A673 (cell line): Measurements from ENCODE around the gene CHRNE. TPM values are rescaled to one million over a fixed set of nuclear protein-coding genes. Genes with fewer than 3 reads are reported as not detected.
A peak's percentile ranks its signal among the peaks of the same experiment; 100 is the strongest.

Experiments
- Bru-seq: library from RNA; stranded (reverse); fragments of 400-500 nt; gene quantifications from one replicate; lab custom pipeline; 2021; lab: Mats Ljungman, UMichigan
- BruChase-seq, 2 experiments: library from RNA; stranded (reverse); fragments of 400-500 nt; gene quantifications; one replicate each; lab custom pipeline; 2021; lab: Mats Ljungman, UMichigan
- BruUV-seq: library from RNA; stranded (reverse); fragments of 400-500 nt; replicated peaks from 2 replicates; lab custom pipeline; 2021; lab: Mats Ljungman, UMichigan
- CTCF ChIA-PET: fragments of 300-600 bp; sonication (Branson Sonifier 250); formaldehyde crosslinking; loops from one replicate; lab custom pipeline; 2022; ENCODE audit warnings: antibody characterized with exemption; lab: Charles Lee
- POLR2A ChIA-PET: fragments of 300-600 bp; sonication (Branson Sonifier 250); formaldehyde crosslinking; loops from one replicate; lab custom pipeline; 2022; ENCODE audit warnings: antibody characterized with exemption; ENCODE audit not compliant: low non-redundant PET; lab: Charles Lee
- DNase-seq: peaks from one replicate; pipeline ENCODE4 v3.0.0-alpha.2; 2015; ENCODE audit warnings: low spot score
- H3K27ac ChIP-seq: fragments of 200-600 bp; sonication (generic); 2 replicates; pipeline ENCODE4 v1.5.1; 2016; ENCODE audit warnings: mixed run types, low read depth, mild to moderate bottlenecking, mixed read lengths, antibody characterized with exemption, low read length; ENCODE audit not compliant: poor library complexity, severe bottlenecking
- H3K27me3 ChIP-seq: fragments of 200-600 bp; sonication (generic); replicated peaks from 2 replicates; pipeline ENCODE4 v1.6.1; 2017; ENCODE audit warnings: mixed run types, low read depth, mild to moderate bottlenecking, mixed read lengths, antibody characterized with exemption, low read length; ENCODE audit not compliant: insufficient read depth, poor library complexity
- H3K36me3 ChIP-seq: fragments of 200-600 bp; sonication (generic); 2 replicates; pipeline ENCODE4 v1.6.1; 2016; ENCODE audit warnings: mixed run types, mild to moderate bottlenecking, mixed read lengths, antibody characterized with exemption, low read length; ENCODE audit not compliant: insufficient read depth, poor library complexity, severe bottlenecking
- H3K4me1 ChIP-seq: fragments of 200-600 bp; sonication (generic); 2 replicates; pipeline ENCODE4 v1.6.1; 2017; ENCODE audit warnings: mixed run types, mild to moderate bottlenecking, mixed read lengths, antibody characterized with exemption, low read length; ENCODE audit not compliant: insufficient read depth, poor library complexity, severe bottlenecking
- H3K4me3 ChIP-seq: fragments of 200-600 bp; sonication (generic); 2 replicates; pipeline ENCODE4 v1.5.1; 2016; ENCODE audit warnings: low read depth, mixed run types, mild to moderate bottlenecking, mixed read lengths, low read length; ENCODE audit not compliant: poor library complexity, severe bottlenecking
- H3K9me3 ChIP-seq: fragments of 200-600 bp; sonication (generic); 2 replicates; pipeline ENCODE4 v1.6.1; 2016; ENCODE audit warnings: mixed run types, low read depth, mild to moderate bottlenecking, mixed read lengths, antibody characterized with exemption, low read length; ENCODE audit not compliant: poor library complexity, severe bottlenecking
- CTCF ChIP-seq: fragments of 300-800, 200-600 bp; sonication (generic); conservative IDR thresholded peaks from 2 replicates; pipeline ENCODE4 v1.5.1; 2017; ENCODE audit warnings: low read depth, mild to moderate bottlenecking, antibody characterized with exemption, low read length, moderate library complexity, mixed read lengths
- EZH2 ChIP-seq: fragments of 200-600 bp; sonication (generic); IDR thresholded peaks from 2 replicates; pipeline ENCODE4 v1.6.1; 2017; ENCODE audit warnings: borderline replicate concordance, low read depth, mild to moderate bottlenecking, mixed read lengths, antibody characterized with exemption, low read length; ENCODE audit not compliant: poor library complexity, severe bottlenecking
- intact Hi-C: fragments of 100-400 bp; cut with micrococcal nuclease; formaldehyde crosslinking; loops from one replicate; pipeline ENCODE4 v1.10.0; 2022; ENCODE audit not compliant: unreplicated experiment
- long read RNA-seq: library from polyadenylated mRNA; stranded (forward); transcript quantifications from one replicate; pipeline ENCODE4 v2.0.0, GENCODE V29; 2022
- total RNA-seq: library from RNA; stranded (reverse); gene quantifications from 2 replicates; pipeline ENCODE4 v1.2.3, GENCODE V29; 2021

CHRNE gene
- total RNA-seq (0.21 and 0.79 TPM in 2 replicates), Bru-seq, nascent RNA (percentile 49 among the genes with signal in this experiment), BruChase-seq, experiment 1, labeled RNA remaining after a 2-hour chase (percentile 59 among the genes with signal in this experiment), BruChase-seq, experiment 2, labeled RNA remaining after a 6-hour chase (percentile 69 among the genes with signal in this experiment)
- long read RNA-seq = 0 reads

GRCh38 chr17:4903051-4903818 lies at the start of gene CHRNE:
Gene CHRNE (minus strand): TSS chr17:4903098. CDS start chr17:4903063, 35 bp downstream.
- intact Hi-C loops = loop anchor here (5.0 kb wide), 1 partner anchor 171 kb away; the partner anchor contains the start of gene MED11
- no TSS peak for BruUV-seq

GRCh38 chr17:4951486-4951885 lies 48.6 kb upstream of the CHRNE start:
- BruUV-seq = no TSS peak
- H3K27me3 ChIP-seq = no peaks in the 10 kb centered on the region
- CTCF ChIA-PET = no interaction called here
- TF ChIP-seq EZH2 = no peak
- no peak for TF ChIP-seq CTCF
- H3K36me3 ChIP-seq = peaks cover 6% of the 10 kb centered on the region
- no peaks in the 10 kb centered on the region for H3K9me3 ChIP-seq
- DNase-seq = no peak
- no peak overlapping the region for H3K27ac ChIP-seq
- no peak overlapping the region for H3K4me3 ChIP-seq
- H3K4me1 ChIP-seq = peaks cover 13% of the 10 kb centered on the region
- POLR2A ChIA-PET = interaction anchor here (0.6 kb wide), 1 partner anchor 16 kb away, joined by 3 read pairs; the partner anchor contains the start of gene SPAG7
- intact Hi-C loops = no loop called here

More at GRCh38 chr17:4903051-4903818, at the start of gene CHRNE:
- no peaks in the 10 kb centered on the region for H3K9me3 ChIP-seq
- no peak within 1 kb of the TSS for H3K4me3 ChIP-seq
- no peaks in the 10 kb centered on the region for H3K27me3 ChIP-seq
- H3K36me3 ChIP-seq = no peaks in the 10 kb centered on the region
- H3K27ac ChIP-seq = no peak within 1 kb of the TSS
- H3K4me1 ChIP-seq = peaks cover 13% of the 10 kb centered on the region
- CTCF ChIA-PET = interaction anchor here (0.6 to 1.2 kb wide), 5 partner anchors 9 to 336 kb away, joined by 4 to 9 read pairs (median 4); partner anchors contain the start of gene SLC25A11
- TF ChIP-seq EZH2 (no peak), CTCF (peak; percentile 85)
- POLR2A ChIA-PET = interaction anchor here (0.6 kb wide), 1 partner anchor 23 kb away, joined by 12 read pairs; no protein-coding TSS in a partner anchor
- peak; percentile 84 for DNase-seq

DNA sequence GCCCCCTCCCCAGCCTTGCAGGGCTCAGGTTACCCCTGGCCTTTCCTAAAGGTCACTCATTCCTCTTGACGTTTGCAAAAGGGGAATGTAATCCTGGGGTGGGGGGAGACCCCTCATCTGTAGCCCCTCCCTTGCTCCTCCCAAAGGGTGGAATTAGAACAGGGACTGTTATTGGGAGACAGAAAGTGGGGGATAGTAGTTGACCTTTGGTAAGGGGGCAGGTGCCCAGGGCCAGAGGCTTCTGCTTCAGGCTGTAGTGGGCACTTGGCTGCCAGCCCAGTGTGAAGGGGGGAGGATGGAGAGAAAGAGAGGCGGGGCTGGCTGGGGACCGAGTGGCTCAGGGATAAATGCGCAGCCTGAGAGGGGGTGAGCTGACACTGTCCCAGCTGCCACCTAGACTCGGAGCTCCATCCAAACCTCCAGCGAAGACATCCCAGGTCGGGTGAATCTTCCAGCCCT lies 47.9 kb upstream of the CHRNE start, which contains the start of gene ENO3:
ENO3 (plus strand) TSS at position 374 of the 459 bp plus-strand sequence. CDS start 711 bp downstream, outside the sequence.
- intact Hi-C loops = no loop called here
- Histone ChIP-seq H3K27ac (peak within 1 kb of the TSS; percentile 99), H3K4me1 (peaks cover 20% of the 10 kb centered on the region), H3K36me3 (peaks cover 13% of the 10 kb centered on the region), H3K27me3 (no peaks in the 10 kb centered on the region), H3K9me3 (no peaks in the 10 kb centered on the region), H3K4me3 (peak within 1 kb of the TSS; percentile 100)
- ChIA-PET CTCF (no interaction called here), POLR2A (no interaction called here)
- no TSS peak for BruUV-seq
- no peak for DNase-seq
- TF ChIP-seq CTCF (no peak), EZH2 (no peak)
